Spleen (tissue), 7 donors: Measurements from ENCODE around the gene NUDT8.
A peak's percentile ranks its signal among the peaks of the same experiment; 100 is the strongest.

Source experiments
- POLR2A ChIP-seq, 3 donors: fragments of 450-650 bp; IDR thresholded peaks; one replicate each; pipeline ENCODE4 v1.5.1; 2017; ENCODE audit warnings: antibody characterized with exemption in 3 of 3, mild to moderate bottlenecking in 1 of 3
- TF ChIP-seq, protein P1 (sequence below), 11 experiments: fragments of 200-600 bp in 7 of 11; fragments of 450-650 bp in 4 of 11; sonication (generic) in 4 of 11; IDR thresholded peaks in 8 of 11; conservative IDR thresholded peaks in 3 of 11; 1 replicate in 7 of 11; 2 replicates in 4 of 11; pipeline versions ENCODE4 v1.4.0 to v1.8.0; 2016 to 2021; ENCODE audit warnings: antibody characterized with exemption in 11 of 11, inconsistent platforms in 4 of 11, mild to moderate bottlenecking in 1 of 11
- donor health status: DM: no; HTN: no; CAD: no; lungs with moderate emphysema.
- donor health status: DM: no; HTN: no; CAD: no.
- donor health status: DM: no; HTN: no; CAD: no.

GRCh38 chr11:67606492-67607295 lies 23.0 kb downstream of the NUDT8 start, which contains the start of gene NDUFV1:
- TF ChIP-seq, protein P1, sequence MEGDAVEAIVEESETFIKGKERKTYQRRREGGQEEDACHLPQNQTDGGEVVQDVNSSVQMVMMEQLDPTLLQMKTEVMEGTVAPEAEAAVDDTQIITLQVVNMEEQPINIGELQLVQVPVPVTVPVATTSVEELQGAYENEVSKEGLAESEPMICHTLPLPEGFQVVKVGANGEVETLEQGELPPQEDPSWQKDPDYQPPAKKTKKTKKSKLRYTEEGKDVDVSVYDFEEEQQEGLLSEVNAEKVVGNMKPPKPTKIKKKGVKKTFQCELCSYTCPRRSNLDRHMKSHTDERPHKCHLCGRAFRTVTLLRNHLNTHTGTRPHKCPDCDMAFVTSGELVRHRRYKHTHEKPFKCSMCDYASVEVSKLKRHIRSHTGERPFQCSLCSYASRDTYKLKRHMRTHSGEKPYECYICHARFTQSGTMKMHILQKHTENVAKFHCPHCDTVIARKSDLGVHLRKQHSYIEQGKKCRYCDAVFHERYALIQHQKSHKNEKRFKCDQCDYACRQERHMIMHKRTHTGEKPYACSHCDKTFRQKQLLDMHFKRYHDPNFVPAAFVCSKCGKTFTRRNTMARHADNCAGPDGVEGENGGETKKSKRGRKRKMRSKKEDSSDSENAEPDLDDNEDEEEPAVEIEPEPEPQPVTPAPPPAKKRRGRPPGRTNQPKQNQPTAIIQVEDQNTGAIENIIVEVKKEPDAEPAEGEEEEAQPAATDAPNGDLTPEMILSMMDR (IDR thresholded peaks at IDR 0.05 in 8 of 11, conservative IDR thresholded peaks at IDR 0.05 in 3 of 11): peak; percentile 58 to 90 (median 86)
- TF ChIP-seq POLR2A (IDR thresholded peaks at IDR 0.05): peak in 1 of 3 donors; percentile 63
